Measurements from ENCODE around the gene PROP1. TPM values are rescaled to one million over a fixed set of nuclear protein-coding genes. Genes with fewer than 3 reads are reported as not detected.

The PROP1 gene
- polyA plus RNA-seq, 2 of the 4 experiments (the other 2 are of a cell fraction), result not detected

GRCh38 chr5:177994063-177994462 lies 2.0 kb downstream of the PROP1 start:
- TF ChIP-seq JUNB (IDR thresholded peaks at IDR 0.05) (no peak), PBX3 (IDR thresholded peaks at IDR 0.05) (no peak), MYC (IDR thresholded peaks at IDR 0.05; ENCODE audit: borderline replicate concordance, low read length) (no peak), ESRRA (IDR thresholded peaks at IDR 0.05; ENCODE audit: borderline replicate concordance, low read length) (no peak), E2F6 (IDR thresholded peaks at IDR 0.05; ENCODE audit: borderline replicate concordance, low read depth) (no peak), CHD2 (IDR thresholded peaks at IDR 0.05; ENCODE audit: low read length, partially characterized antibody) (no peak), CTCF (IDR thresholded peaks at IDR 0.05) (no peak), USF2 (IDR thresholded peaks at IDR 0.05) (no peak), BHLHE40 (IDR thresholded peaks at IDR 0.05; ENCODE audit: low read depth, low read length) (no peak), REST (IDR thresholded peaks at IDR 0.05) (no peak), RARB (CRISPR knock-in tag; IDR thresholded peaks at IDR 0.05) (no peak), NPAS2 (CRISPR knock-in tag; IDR thresholded peaks at IDR 0.05; ENCODE audit: borderline replicate concordance) (no peak)
- DNase-seq (ENCODE audit: low read depth in 1 of 2, low spot score in 1 of 2), result no peak
- no peak for ATAC-seq
- no peak for FAIRE-seq
- Histone ChIP-seq H3K4me1 (no peaks in the 10 kb centered on the region), H3K27ac (no peak overlapping the region), H3K9me3 (no peaks in the 10 kb centered on the region), H3K4me2 (no peak overlapping the region), H3K4me3 (no peak overlapping the region)
- 78% methylated on average over 19 of the region's 19 CpGs for WGBS (ENCODE audit: missing lambda C conversion rate)
- ChIA-PET CTCF (interaction anchor here (0.7 kb wide), 1 partner anchor 1039 kb away, joined by 3 read pairs; no protein-coding TSS in a partner anchor), POLR2A (no interaction called here)

GRCh38 chr5:177992466-177992865 lies 3.6 kb downstream of the PROP1 start:
- Histone ChIP-seq H3K4me2 (no peak overlapping the region), H3K27ac (no peak overlapping the region), H3K9me3 (no peaks in the 10 kb centered on the region), H3K4me1 (no peaks in the 10 kb centered on the region), H3K4me3 (no peak overlapping the region)
- no peak for TF ChIP-seq SREBF2 (IDR thresholded peaks at IDR 0.05)
- no peak for TF ChIP-seq KDM5A (IDR thresholded peaks at IDR 0.05)
- TF ChIP-seq RAD21 (conservative IDR thresholded peaks at IDR 0.05 in 1 of 2, IDR thresholded peaks at IDR 0.05 in 1 of 2), result no peak
- no peak for TF ChIP-seq TFCP2L1 (CRISPR knock-in tag; IDR thresholded peaks at IDR 0.05)
- TF ChIP-seq CHD2 (IDR thresholded peaks at IDR 0.05; ENCODE audit: low read length, partially characterized antibody), result no peak
- no peak for TF ChIP-seq ESRRA (IDR thresholded peaks at IDR 0.05; ENCODE audit: borderline replicate concordance, low read length)
- TF ChIP-seq HEYL (CRISPR knock-in tag; IDR thresholded peaks at IDR 0.05), result no peak
- no peak for TF ChIP-seq MYC (IDR thresholded peaks at IDR 0.05; ENCODE audit: borderline replicate concordance, low read length)
- TF ChIP-seq MAFK (IDR thresholded peaks at IDR 0.05; ENCODE audit: partially characterized antibody), result no peak
- no peak for TF ChIP-seq JUN (IDR thresholded peaks at IDR 0.05)
- no peak for TF ChIP-seq CTCF (IDR thresholded peaks at IDR 0.05)
- no peak for TF ChIP-seq BHLHE40 (IDR thresholded peaks at IDR 0.05; ENCODE audit: low read depth, low read length)
- TF ChIP-seq USF2 (IDR thresholded peaks at IDR 0.05), result no peak
- no peak for TF ChIP-seq NFE2L2 (conservative IDR thresholded peaks at IDR 0.05; ENCODE audit: low read length)
- TF ChIP-seq HMGXB4 (CRISPR knock-in tag; IDR thresholded peaks at IDR 0.05; ENCODE audit: borderline replicate concordance), result no peak
- no peak for TF ChIP-seq JUNB (IDR thresholded peaks at IDR 0.05)
- 51% methylated on average over 5 of the region's 6 CpGs for WGBS (ENCODE audit: missing lambda C conversion rate)
- no peak for DNase-seq (ENCODE audit: low read depth in 1 of 2, low spot score in 1 of 2)
- ATAC-seq, result no peak
- CTCF ChIA-PET, result interaction anchor here (0.9 kb wide), 2 partner anchors 9 to 70 kb away, joined by 3 to 4 read pairs; no protein-coding TSS in a partner anchor
- no peak for FAIRE-seq
- POLR2A ChIA-PET, result no interaction called here

Measured in A549 (cell line).